Ishikawa (cell line): ENCODE data around the gene ALDH2.

Source experiments
- CEBPB ChIP-seq: IDR thresholded peaks from 2 replicates; pipeline ENCODE4 v1.6.1; 2012
- CREB1 ChIP-seq: IDR thresholded peaks from 2 replicates; pipeline ENCODE4 v1.6.1; 2012; ENCODE audit warnings: low read depth
- EGR1 ChIP-seq: IDR thresholded peaks from 2 replicates; pipeline ENCODE4 v1.6.1; 2012
- EP300 ChIP-seq: IDR thresholded peaks from 2 replicates; pipeline ENCODE4 v1.6.1; 2012; ENCODE audit warnings: borderline replicate concordance
- FOXM1 ChIP-seq: IDR thresholded peaks from 2 replicates; pipeline ENCODE4 v1.6.1; 2012; ENCODE audit warnings: low read depth, borderline replicate concordance
- MAX ChIP-seq: IDR thresholded peaks from 2 replicates; pipeline ENCODE4 v1.6.1; 2012
- NFIC ChIP-seq: IDR thresholded peaks from 2 replicates; pipeline ENCODE4 v1.6.1; 2012
- TAF1 ChIP-seq: IDR thresholded peaks from 2 replicates; pipeline ENCODE4 v1.6.1; 2012; ENCODE audit warnings: low read depth, mild to moderate bottlenecking
- TCF12 ChIP-seq: IDR thresholded peaks from 2 replicates; pipeline ENCODE4 v1.6.1; 2012; ENCODE audit warnings: low read depth
- USF1 ChIP-seq: IDR thresholded peaks from 2 replicates; pipeline ENCODE4 v1.6.1; 2012
- TF ChIP-seq, protein P1 (sequence below): IDR thresholded peaks from 2 replicates; pipeline ENCODE4 v1.6.1; 2012; ENCODE audit warnings: low read depth, mild to moderate bottlenecking

DNA sequence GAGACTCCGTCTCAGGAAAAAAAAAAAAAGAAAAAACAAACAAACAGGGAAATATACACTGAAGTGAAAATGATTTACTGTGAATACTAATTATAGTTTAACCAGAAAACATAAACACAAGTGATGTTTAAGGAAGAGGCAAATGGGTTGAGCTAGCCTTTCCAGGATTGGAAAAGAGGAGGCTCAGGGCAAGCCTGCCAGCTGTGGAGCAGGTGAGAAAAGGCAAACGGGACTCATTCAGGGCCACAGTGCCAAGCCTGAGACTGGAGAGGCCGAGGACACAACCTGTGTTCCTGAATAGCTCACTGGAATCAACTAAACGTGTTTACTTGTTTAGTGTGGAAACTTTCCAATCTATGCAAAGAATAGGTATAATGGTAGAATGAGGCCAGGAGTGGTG, 39.6 kb downstream of the ALDH2 start:
- TF ChIP-seq, protein P1, sequence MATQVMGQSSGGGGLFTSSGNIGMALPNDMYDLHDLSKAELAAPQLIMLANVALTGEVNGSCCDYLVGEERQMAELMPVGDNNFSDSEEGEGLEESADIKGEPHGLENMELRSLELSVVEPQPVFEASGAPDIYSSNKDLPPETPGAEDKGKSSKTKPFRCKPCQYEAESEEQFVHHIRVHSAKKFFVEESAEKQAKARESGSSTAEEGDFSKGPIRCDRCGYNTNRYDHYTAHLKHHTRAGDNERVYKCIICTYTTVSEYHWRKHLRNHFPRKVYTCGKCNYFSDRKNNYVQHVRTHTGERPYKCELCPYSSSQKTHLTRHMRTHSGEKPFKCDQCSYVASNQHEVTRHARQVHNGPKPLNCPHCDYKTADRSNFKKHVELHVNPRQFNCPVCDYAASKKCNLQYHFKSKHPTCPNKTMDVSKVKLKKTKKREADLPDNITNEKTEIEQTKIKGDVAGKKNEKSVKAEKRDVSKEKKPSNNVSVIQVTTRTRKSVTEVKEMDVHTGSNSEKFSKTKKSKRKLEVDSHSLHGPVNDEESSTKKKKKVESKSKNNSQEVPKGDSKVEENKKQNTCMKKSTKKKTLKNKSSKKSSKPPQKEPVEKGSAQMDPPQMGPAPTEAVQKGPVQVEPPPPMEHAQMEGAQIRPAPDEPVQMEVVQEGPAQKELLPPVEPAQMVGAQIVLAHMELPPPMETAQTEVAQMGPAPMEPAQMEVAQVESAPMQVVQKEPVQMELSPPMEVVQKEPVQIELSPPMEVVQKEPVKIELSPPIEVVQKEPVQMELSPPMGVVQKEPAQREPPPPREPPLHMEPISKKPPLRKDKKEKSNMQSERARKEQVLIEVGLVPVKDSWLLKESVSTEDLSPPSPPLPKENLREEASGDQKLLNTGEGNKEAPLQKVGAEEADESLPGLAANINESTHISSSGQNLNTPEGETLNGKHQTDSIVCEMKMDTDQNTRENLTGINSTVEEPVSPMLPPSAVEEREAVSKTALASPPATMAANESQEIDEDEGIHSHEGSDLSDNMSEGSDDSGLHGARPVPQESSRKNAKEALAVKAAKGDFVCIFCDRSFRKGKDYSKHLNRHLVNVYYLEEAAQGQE, result no peak
- TF ChIP-seq EP300 (no peak), TCF12 (no peak), TAF1 (no peak), EGR1 (no peak), NFIC (no peak), CREB1 (no peak), FOXM1 (no peak), CEBPB (no peak), USF1 (no peak), MAX (no peak)
